ENCODE data around the gene TAF11L7.
"Not testable (repeated sequence)": the region's sequence is repeated elsewhere in the genome, so short reads cannot be mapped to it uniquely, and the experiment has no call there.

TAF11L7 gene

DNA sequence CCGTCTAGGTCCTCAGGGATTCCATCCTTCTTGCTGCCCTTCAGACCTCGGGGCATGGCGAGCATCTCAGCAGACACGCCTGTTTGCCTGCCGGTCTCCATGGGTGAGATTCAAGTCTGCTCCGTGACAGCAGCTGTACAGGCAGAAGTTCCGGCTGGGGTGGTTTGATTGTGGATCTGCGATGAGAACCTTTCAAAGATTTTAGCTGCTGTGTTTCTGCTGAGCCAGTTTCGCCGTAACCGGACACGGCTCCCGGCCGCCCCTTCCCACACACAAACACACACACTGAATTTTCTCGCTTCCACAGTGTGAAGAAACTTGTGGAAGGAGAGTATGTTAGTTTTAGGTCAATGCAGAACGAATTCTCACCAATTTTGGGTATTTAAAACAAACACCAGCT lies at the start of gene TAF11L7:
TAF11L7 (minus strand) TSS at position 101 of the 400 bp plus-strand sequence.
- DNase-seq (ENCODE audit: low read depth in 1 of 2, low spot score in 1 of 2), result not testable (repeated sequence)

DNA sequence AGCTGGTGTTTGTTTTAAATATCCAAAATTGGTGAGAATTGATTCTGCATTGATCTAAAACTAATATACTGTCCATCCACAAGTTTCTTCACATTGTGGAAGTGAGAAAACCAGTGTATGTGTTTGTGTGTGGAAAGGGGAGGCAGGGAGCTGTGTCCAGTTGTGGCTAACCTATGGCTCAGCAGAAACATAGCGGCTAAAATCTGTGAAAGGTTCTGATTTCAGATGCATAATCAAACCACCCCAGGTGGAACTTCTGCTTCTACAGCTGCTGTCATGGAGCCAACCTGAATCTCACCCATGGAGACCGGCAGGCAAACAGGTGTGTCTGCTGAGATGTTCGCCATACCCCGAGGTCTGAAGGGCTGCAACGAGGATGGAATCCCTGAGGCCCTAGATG lies 48.6 kb upstream of the TAF11L7 start, which contains the start of gene TAF11L14:
TAF11L14 (plus strand) TSS at position 301 of the 400 bp plus-strand sequence.
- no peak for DNase-seq (ENCODE audit: low read depth in 1 of 2, low spot score in 1 of 2)

DNA sequence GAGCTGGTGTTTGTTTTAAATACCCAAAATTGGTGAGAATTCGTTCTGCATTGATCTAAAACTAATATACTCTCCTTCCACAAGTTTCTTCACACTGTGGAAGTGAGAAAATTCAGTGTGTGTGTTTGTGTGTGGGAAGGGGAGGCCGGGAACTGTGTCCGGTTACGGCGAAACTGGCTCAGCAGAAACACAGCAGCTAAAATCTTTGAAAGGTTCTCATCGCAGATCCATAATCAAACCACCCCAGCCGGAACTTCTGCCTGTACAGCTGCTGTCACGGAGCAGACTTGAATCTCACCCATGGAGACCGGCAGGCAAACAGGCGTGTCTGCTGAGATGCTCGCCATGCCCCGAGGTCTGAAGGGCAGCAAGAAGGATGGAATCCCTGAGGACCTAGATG lies 46.2 kb upstream of the TAF11L7 start, which contains the start of gene TAF11L13:
TAF11L13 (plus strand) TSS at position 301 of the 400 bp plus-strand sequence.
- not testable (repeated sequence) for DNase-seq (ENCODE audit: low read depth in 1 of 2, low spot score in 1 of 2)

DNA sequence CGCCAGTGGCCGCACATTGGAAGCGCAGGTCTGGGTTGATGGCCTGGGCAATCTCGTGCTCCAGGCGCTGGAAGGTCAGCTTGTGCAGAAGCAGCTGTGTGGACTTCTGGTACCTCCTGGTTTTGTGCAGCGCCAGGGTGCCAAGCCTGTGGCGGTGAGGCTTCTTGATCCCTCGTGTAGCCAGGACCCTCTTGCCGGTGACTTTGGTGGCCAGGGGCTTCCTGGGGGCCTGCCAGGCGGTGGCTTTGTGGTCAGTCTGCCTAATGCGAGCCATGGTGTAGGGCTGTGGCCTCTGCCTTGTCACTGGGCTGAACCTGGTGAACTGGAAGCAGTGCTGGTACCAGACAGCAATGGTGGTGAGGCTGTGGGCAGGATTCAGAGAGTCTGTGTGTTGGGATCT lies 40.1 kb upstream of the TAF11L7 start:
- no peak for DNase-seq (ENCODE audit: low read depth in 1 of 2, low spot score in 1 of 2)

DNA sequence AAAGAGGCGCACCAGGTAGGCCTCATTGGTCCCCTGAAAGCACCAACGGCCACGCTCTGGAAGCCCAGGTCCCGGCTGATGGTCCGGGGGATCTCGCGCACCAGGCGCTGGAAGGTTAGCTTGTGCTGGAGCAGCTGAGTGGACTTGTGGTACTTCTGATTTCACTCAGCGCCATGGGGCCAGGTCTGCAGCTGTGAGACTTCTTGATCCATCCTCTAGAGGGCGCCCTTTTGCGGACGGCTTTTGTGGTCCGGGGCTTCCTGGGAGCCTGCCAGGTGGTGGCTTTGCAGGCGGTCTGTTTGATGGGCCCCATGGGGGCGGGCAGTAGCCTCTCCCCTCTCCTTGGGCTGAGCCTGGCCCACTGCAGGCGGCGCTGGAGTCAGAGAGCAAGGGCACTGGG lies 35.1 kb upstream of the TAF11L7 start:
- DNase-seq (ENCODE audit: low read depth in 1 of 2, low spot score in 1 of 2), result no peak

DNA sequence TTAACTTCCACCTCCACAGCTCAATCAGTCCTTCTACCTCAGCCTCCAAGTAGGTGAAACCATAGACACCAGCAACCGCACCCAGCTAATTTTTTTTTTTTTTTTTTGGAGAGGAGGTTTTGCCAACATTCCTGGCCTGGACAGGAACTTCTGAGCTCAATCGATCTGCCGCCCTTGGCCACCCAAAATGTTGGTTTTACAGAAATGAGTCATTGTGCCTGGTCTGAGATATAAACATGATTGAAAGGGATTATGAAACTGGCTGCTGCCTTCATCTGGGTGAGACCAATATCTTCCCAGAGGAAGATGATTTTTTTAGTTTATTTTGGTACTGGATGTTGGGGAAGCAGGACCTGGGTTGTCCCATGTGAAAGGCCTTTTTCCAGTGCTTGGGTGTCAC lies 33.8 kb upstream of the TAF11L7 start:
- no peak for DNase-seq (ENCODE audit: low read depth in 1 of 2, low spot score in 1 of 2)

DNA sequence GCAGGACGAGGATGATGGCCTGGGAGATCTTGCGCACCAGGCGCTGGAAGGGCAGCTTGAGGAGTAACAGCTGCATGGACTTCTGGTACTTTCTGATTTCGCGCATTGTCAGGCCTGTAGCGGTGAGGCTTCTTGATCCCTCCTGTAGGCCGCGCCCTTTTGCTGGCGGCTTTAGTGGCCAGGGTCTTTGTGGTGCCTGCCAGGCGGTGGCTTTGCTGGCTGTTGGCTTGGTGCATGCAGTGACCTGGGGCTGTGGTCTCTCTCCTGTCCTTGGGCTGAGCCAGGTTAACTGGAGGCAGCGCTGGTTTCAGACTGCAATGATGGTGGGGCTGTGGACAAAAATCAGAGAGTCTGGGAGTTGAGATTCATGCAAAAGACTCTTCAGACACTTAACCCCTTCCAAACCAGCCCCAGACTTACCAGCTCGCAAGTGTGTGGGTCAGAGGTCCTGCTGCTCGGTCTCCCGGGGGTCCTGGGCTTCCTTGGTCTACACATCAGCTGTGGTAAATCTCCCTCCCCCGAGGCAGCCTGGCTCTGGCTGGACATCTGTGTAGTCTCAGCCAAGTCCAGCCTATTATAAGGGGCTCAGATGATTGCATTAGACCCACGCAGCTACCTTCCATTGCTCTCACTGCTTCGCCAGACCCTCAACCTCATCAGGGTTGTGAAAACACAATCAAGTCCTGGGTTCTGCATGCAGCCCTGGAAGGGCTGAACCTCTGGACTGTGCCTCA lies 29.5 kb upstream of the TAF11L7 start:
- DNase-seq (ENCODE audit: low read depth in 1 of 2, low spot score in 1 of 2), result no peak

DNA sequence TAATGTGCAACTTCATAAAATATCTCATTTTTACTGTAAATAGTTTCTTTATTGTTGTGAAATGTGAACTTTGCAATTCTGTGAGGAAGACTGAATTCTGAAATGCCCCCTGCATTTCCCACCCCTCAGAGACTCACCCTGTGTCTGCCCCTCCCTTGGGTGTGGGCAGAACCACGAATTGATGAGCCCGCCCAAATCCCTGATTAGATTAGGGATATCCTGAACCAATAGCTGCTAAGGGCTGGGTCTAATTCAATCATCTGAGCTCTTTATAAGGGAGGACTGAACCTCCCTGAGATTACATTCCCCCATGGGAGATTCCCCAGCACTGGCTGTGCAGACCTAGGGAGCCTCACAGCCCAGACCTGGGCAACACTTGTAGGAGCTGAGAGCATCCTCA lies 24.5 kb upstream of the TAF11L7 start, which contains the start of gene TAF11L12:
TAF11L12 (plus strand) TSS at position 301 of the 400 bp plus-strand sequence.
- DNase-seq (ENCODE audit: low read depth in 1 of 2, low spot score in 1 of 2), result not testable (repeated sequence)

DNA sequence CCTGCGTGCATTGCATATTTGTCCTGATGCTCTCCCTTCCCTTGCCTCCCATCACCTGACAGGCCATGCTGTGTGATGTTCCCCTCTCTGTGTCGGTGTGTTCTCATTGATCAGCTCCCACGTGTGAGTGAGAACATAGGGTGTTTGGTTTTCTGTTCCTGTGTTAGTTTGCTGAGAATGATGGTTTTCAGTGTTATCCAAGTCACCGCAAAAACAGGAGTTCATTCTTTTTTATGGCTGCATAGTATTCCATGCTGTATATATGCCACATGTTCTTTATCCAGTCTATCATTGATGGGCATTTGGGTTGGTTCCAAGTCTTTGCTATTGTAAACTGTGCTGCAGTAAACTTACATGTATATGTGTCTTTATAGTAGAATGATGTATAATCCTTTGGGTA lies 21.9 kb upstream of the TAF11L7 start:
- not testable (repeated sequence) for DNase-seq (ENCODE audit: low read depth in 1 of 2, low spot score in 1 of 2)

DNA sequence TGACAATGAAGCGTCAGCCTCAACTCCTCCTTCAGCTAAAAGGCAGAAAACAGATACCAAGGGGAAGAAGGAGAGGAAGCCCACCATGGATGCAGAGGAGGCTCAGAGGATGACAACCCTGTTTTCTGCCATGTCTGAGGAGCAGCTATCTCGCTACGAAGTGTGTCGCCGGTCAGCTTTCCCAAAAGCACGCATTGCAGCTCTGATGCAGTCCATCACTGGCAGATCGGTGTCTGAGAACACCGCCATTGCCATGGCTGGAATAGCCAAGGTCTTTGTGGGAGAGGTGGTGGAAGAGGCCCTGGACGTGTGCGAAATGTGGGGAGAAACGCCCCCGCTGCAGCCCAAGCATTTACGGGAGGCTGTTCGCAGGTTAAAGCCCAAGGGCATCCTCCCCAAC lies 19.4 kb upstream of the TAF11L7 start:
- DNase-seq (ENCODE audit: low read depth in 1 of 2, low spot score in 1 of 2), result no peak

DNA sequence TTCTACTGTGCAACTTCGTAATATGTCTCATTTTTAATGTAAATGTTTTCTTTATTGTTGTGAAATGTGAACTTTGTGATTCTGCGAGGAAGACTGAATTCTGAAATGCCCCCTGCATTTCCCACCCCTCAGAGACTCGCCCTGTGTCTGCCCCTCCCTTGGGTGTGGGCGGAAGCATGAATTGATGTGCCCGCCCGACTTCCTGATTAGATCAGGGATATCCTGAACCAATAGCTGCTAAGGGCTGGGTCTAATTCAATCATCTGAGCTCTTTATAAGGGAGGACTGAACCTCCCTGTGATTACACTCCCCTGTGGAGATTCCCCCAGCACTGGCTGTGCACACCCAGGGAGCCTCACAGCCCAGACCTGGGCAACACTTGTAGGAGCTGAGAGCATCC lies 18.3 kb upstream of the TAF11L7 start, which contains the start of gene TAF11L11:
TAF11L11 (plus strand) TSS at position 304 of the 400 bp plus-strand sequence.
- DNase-seq (ENCODE audit: low read depth in 1 of 2, low spot score in 1 of 2), result not testable (repeated sequence)

DNA sequence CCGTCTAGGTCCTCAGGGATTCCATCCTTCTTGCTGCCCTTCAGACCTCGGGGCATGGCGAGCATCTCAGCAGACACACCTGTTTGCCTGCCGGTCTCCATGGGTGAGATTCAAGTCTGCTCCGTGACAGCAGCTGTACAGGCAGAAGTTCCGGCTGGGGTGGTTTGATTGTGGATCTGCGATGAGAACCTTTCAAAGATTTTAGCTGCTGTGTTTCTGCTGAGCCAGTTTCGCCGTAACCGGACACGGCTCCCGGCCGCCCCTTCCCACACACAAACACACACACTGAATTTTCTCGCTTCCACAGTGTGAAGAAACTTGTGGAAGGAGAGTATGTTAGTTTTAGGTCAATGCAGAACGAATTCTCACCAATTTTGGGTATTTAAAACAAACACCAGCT lies 12.2 kb upstream of the TAF11L7 start, which contains the start of gene TAF11L10:
TAF11L10 (minus strand) TSS at position 101 of the 400 bp plus-strand sequence.
- not testable (repeated sequence) for DNase-seq (ENCODE audit: low read depth in 1 of 2, low spot score in 1 of 2)

DNA sequence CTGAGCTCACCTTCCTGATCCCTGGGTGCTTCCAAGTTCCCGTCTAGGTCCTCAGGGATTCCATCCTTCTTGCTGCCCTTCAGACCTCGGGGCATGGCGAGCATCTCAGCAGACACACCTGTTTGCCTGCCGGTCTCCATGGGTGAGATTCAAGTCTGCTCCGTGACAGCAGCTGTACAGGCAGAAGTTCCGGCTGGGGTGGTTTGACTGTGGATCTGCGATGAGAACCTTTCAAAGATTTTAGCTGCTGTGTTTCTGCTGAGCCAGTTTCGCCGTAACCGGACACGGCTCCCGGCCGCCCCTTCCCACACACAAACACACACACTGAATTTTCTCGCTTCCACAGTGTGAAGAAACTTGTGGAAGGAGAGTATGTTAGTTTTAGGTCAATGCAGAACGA lies 8.7 kb upstream of the TAF11L7 start, which contains the start of gene TAF11L9:
TAF11L9 (minus strand) TSS at position 140 of the 400 bp plus-strand sequence.
- DNase-seq (ENCODE audit: low read depth in 1 of 2, low spot score in 1 of 2), result not testable (repeated sequence)

DNA sequence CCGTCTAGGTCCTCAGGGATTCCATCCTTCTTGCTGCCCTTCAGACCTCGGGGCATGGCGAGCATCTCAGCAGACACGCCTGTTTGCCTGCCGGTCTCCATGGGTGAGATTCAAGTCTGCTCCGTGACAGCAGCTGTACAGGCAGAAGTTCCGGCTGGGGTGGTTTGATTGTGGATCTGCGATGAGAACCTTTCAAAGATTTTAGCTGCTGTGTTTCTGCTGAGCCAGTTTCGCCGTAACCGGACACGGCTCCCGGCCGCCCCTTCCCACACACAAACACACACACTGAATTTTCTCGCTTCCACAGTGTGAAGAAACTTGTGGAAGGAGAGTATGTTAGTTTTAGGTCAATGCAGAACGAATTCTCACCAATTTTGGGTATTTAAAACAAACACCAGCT lies 5.3 kb upstream of the TAF11L7 start, which contains the start of gene TAF11L8:
TAF11L8 (minus strand) TSS at position 101 of the 400 bp plus-strand sequence.
- not testable (repeated sequence) for DNase-seq (ENCODE audit: low read depth in 1 of 2, low spot score in 1 of 2)

Measured in stimulated activated CD4-positive, alpha-beta T cell treated with anti-CD3 and anti-CD28 coated beads, Interleukin-15, amount 100 ng/mL, for 1 hour (primary cell).